ENCODE results near the gene TYRO3.
A peak's percentile ranks its signal among the peaks of the same experiment; 100 is the strongest.

TYRO3 gene

GRCh38 chr15:41556677-41557076 lies 2.3 kb upstream of the TYRO3 start:
- H3K9ac ChIP-seq (ENCODE audit: low read depth, low read length), result no peak overlapping the region
- H3K4me1 ChIP-seq (ENCODE audit: control insufficient read depth, insufficient read depth, low read length), result peaks cover 19% of the 10 kb centered on the region
- H3K27me3 ChIP-seq (ENCODE audit: control insufficient read depth, insufficient read depth, low read length), result no peaks in the 10 kb centered on the region
- no peak overlapping the region for H3K4me2 ChIP-seq (ENCODE audit: low read length)
- H3K36me3 ChIP-seq (ENCODE audit: insufficient read depth, low read length), result no peaks in the 10 kb centered on the region
- no peak overlapping the region for H3K4me3 ChIP-seq (ENCODE audit: low read length)
- no peaks in the 10 kb centered on the region for H3K9me3 ChIP-seq (replicated peaks; ENCODE audit: low read length)

- no peaks in the 10 kb centered on the region for H3K36me3 ChIP-seq (ENCODE audit: insufficient read depth, low read length)
- H3K27me3 ChIP-seq (ENCODE audit: control insufficient read depth, insufficient read depth, low read length), result no peaks in the 10 kb centered on the region
- H3K4me2 ChIP-seq (ENCODE audit: low read length), result peak overlapping the region; percentile 95
- peak overlapping the region; percentile 73 for H3K4me3 ChIP-seq (ENCODE audit: low read length)
- H3K4me1 ChIP-seq (ENCODE audit: control insufficient read depth, insufficient read depth, low read length), result peaks cover 30% of the 10 kb centered on the region
- peak overlapping the region; percentile 63 for H3K9ac ChIP-seq (ENCODE audit: low read depth, low read length)
- no peaks in the 10 kb centered on the region for H3K9me3 ChIP-seq (replicated peaks; ENCODE audit: low read length)
Measured at GRCh38 chr15:41557673-41558399, 1.2 kb upstream of the TYRO3 start.

DNA sequence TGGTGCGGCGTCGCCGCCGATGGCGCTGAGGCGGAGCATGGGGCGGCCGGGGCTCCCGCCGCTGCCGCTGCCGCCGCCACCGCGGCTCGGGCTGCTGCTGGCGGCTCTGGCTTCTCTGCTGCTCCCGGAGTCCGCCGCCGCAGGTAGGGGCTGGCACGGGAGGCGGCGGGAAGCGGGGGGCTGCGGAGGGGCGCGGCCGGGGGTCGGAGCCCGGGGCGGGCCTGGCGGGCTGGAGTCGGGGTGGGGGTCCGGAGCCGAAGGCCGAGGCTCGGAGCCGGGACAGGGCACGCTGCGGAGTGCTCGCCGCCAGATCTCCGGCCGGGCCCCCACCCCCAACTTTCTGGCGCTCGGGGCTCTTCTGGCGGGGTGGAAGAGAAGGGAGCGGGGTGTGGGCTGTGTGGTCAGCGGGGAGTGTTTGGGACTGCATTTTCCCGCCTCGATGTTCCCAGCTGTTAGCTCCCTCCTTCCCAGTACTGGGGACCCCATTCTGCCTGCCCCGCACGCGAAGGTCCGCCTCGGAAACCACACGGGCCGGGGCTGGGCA lies 299 bp downstream of the TYRO3 start:
- Histone ChIP-seq H3K9ac (ENCODE audit: low read depth, low read length) (peak overlapping the region; percentile 63), H3K9me3 (replicated peaks; ENCODE audit: low read length) (no peaks in the 10 kb centered on the region), H3K4me2 (ENCODE audit: low read length) (peak overlapping the region; percentile 95), H3K4me3 (ENCODE audit: low read length) (peak overlapping the region; percentile 73), H3K36me3 (ENCODE audit: insufficient read depth, low read length) (no peaks in the 10 kb centered on the region), H3K27me3 (ENCODE audit: control insufficient read depth, insufficient read depth, low read length) (no peaks in the 10 kb centered on the region), H3K4me1 (ENCODE audit: control insufficient read depth, insufficient read depth, low read length) (peaks cover 33% of the 10 kb centered on the region)

DNA sequence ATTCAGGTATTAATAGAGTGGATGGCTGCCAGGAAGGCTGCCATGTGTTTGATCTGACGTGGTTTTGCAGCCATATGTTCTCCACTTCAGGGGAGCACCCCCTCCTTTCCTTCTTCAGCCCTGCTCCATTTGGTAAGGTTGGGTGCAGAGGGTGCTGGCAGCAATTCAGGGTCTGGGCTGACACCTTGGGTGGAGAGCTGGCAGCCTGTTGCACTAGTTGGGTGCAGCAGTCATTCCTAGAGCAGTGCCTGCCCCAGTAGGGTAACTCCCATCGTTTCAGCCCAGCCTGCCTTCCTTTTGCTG lies 1.5 kb downstream of the TYRO3 start:
- H3K27me3 ChIP-seq (ENCODE audit: control insufficient read depth, insufficient read depth, low read length), result no peaks in the 10 kb centered on the region
- H3K4me2 ChIP-seq (ENCODE audit: low read length), result no peak overlapping the region
- no peaks in the 10 kb centered on the region for H3K36me3 ChIP-seq (ENCODE audit: insufficient read depth, low read length)
- no peaks in the 10 kb centered on the region for H3K9me3 ChIP-seq (replicated peaks; ENCODE audit: low read length)
- peaks cover 33% of the 10 kb centered on the region for H3K4me1 ChIP-seq (ENCODE audit: control insufficient read depth, insufficient read depth, low read length)
- no peak overlapping the region for H3K4me3 ChIP-seq (ENCODE audit: low read length)
- H3K9ac ChIP-seq (ENCODE audit: low read depth, low read length), result no peak overlapping the region

DNA sequence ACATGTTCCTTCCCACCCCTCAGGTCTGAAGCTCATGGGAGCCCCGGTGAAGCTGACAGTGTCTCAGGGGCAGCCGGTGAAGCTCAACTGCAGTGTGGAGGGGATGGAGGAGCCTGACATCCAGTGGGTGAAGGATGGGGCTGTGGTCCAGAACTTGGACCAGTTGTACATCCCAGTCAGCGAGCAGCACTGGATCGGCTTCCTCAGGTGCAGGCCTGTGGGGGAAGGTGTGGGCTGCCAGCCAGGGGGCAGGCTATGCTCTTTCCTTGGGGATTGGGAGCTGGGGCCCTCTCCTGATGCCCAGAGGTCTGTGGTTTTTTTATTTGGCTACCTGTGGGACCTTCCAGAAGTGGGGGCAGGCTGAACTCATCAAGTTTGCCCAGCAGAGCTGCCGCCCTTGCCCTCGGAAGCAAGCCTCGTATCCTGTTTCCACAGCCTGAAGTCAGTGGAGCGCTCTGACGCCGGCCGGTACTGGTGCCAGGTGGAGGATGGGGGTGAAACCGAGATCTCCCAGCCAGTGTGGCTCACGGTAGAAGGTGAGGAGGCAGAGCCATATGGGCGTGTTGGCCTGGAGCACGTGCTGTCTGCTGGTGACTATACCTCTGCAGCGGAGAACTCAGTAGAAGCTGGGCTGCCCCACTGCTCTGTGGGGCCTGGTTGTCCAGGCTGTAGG lies 2.2 kb downstream of the TYRO3 start:
- H3K36me3 ChIP-seq (ENCODE audit: insufficient read depth, low read length), result no peaks in the 10 kb centered on the region
- H3K9me3 ChIP-seq (replicated peaks; ENCODE audit: low read length), result no peaks in the 10 kb centered on the region
- no peak overlapping the region for H3K9ac ChIP-seq (ENCODE audit: low read depth, low read length)
- H3K4me1 ChIP-seq (ENCODE audit: control insufficient read depth, insufficient read depth, low read length), result peaks cover 33% of the 10 kb centered on the region
- H3K4me3 ChIP-seq (ENCODE audit: low read length), result no peak overlapping the region
- H3K27me3 ChIP-seq (ENCODE audit: control insufficient read depth, insufficient read depth, low read length), result no peaks in the 10 kb centered on the region
- no peak overlapping the region for H3K4me2 ChIP-seq (ENCODE audit: low read length)

GRCh38 chr15:41561777-41562145 lies 2.7 kb downstream of the TYRO3 start:
- Histone ChIP-seq H3K9me3 (replicated peaks; ENCODE audit: low read length) (no peaks in the 10 kb centered on the region), H3K4me2 (ENCODE audit: low read length) (no peak overlapping the region), H3K9ac (ENCODE audit: low read depth, low read length) (no peak overlapping the region), H3K4me3 (ENCODE audit: low read length) (no peak overlapping the region), H3K36me3 (ENCODE audit: insufficient read depth, low read length) (no peaks in the 10 kb centered on the region), H3K27me3 (ENCODE audit: control insufficient read depth, insufficient read depth, low read length) (no peaks in the 10 kb centered on the region), H3K4me1 (ENCODE audit: control insufficient read depth, insufficient read depth, low read length) (peaks cover 33% of the 10 kb centered on the region)

- H3K36me3 ChIP-seq (ENCODE audit: insufficient read depth, low read length), result no peaks in the 10 kb centered on the region
- H3K4me2 ChIP-seq (ENCODE audit: low read length), result no peak overlapping the region
- no peaks in the 10 kb centered on the region for H3K9me3 ChIP-seq (replicated peaks; ENCODE audit: low read length)
- H3K4me3 ChIP-seq (ENCODE audit: low read length), result no peak overlapping the region
- peaks cover 33% of the 10 kb centered on the region for H3K4me1 ChIP-seq (ENCODE audit: control insufficient read depth, insufficient read depth, low read length)
- H3K27me3 ChIP-seq (ENCODE audit: control insufficient read depth, insufficient read depth, low read length), result no peaks in the 10 kb centered on the region
- H3K9ac ChIP-seq (ENCODE audit: low read depth, low read length), result no peak overlapping the region
Measured at GRCh38 chr15:41562244-41562643, 3.2 kb downstream of the TYRO3 start.

GRCh38 chr15:41562784-41563198 lies 3.8 kb downstream of the TYRO3 start:
- no peaks in the 10 kb centered on the region for H3K36me3 ChIP-seq (ENCODE audit: insufficient read depth, low read length)
- no peaks in the 10 kb centered on the region for H3K27me3 ChIP-seq (ENCODE audit: control insufficient read depth, insufficient read depth, low read length)
- no peaks in the 10 kb centered on the region for H3K9me3 ChIP-seq (replicated peaks; ENCODE audit: low read length)
- H3K4me1 ChIP-seq (ENCODE audit: control insufficient read depth, insufficient read depth, low read length), result peaks cover 31% of the 10 kb centered on the region
- no peak overlapping the region for H3K9ac ChIP-seq (ENCODE audit: low read depth, low read length)
- H3K4me2 ChIP-seq (ENCODE audit: low read length), result no peak overlapping the region
- no peak overlapping the region for H3K4me3 ChIP-seq (ENCODE audit: low read length)

GRCh38 chr15:41564286-41564959 lies 5.4 kb downstream of the TYRO3 start:
- Histone ChIP-seq H3K4me2 (ENCODE audit: low read length) (no peak overlapping the region), H3K36me3 (ENCODE audit: insufficient read depth, low read length) (no peaks in the 10 kb centered on the region), H3K4me3 (ENCODE audit: low read length) (no peak overlapping the region), H3K9ac (ENCODE audit: low read depth, low read length) (no peak overlapping the region), H3K9me3 (replicated peaks; ENCODE audit: low read length) (no peaks in the 10 kb centered on the region), H3K27me3 (ENCODE audit: control insufficient read depth, insufficient read depth, low read length) (no peaks in the 10 kb centered on the region), H3K4me1 (ENCODE audit: control insufficient read depth, insufficient read depth, low read length) (peaks cover 24% of the 10 kb centered on the region)

DNA sequence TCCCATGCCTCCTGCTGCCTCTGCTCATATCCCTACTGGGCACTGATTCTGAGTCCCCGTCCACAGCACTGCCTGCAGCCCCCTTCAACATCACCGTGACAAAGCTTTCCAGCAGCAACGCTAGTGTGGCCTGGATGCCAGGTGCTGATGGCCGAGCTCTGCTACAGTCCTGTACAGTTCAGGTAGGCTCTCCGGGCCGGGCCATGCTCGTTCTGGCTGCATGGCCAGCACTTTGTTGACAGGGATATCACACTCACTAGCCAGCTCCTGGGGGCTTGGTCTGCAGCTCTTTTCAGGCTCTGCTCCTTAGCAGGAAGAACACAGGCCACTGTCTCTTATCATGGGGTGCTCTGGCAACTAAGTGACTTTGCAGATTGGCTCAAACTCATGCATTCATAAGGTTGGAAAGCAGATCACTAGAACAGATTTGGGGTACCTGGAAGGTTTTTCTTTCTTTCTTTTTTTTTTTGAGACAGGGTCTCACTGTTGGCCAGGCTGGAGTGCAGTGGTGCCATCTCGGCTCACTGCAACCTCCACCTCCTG lies 6.0 kb downstream of the TYRO3 start:
- no peak overlapping the region for H3K4me2 ChIP-seq (ENCODE audit: low read length)
- no peaks in the 10 kb centered on the region for H3K36me3 ChIP-seq (ENCODE audit: insufficient read depth, low read length)
- no peaks in the 10 kb centered on the region for H3K9me3 ChIP-seq (replicated peaks; ENCODE audit: low read length)
- H3K4me3 ChIP-seq (ENCODE audit: low read length), result no peak overlapping the region
- H3K4me1 ChIP-seq (ENCODE audit: control insufficient read depth, insufficient read depth, low read length), result peaks cover 18% of the 10 kb centered on the region
- H3K9ac ChIP-seq (ENCODE audit: low read depth, low read length), result no peak overlapping the region
- H3K27me3 ChIP-seq (ENCODE audit: control insufficient read depth, insufficient read depth, low read length), result no peaks in the 10 kb centered on the region

DNA sequence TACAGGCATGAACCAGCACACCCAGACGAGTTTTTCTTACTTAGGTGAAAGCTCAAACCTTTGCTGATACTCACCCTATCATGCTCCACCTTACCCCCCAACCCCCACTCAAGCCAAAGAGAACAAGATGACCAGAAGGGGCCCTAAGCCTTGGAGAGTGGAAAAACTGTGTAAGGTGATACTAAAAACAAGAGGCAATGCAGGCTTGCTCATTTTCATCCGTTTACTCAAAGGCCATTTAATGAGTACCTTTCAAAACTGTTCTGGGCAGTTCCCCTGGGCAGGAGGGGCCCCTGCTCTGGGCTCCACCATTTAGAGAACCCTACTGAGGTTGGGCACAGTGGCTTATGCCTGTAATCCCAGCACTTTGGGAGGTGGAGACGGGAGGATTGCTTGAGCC lies 6.7 kb downstream of the TYRO3 start:
- H3K9me3 ChIP-seq (replicated peaks; ENCODE audit: low read length), result no peaks in the 10 kb centered on the region
- H3K36me3 ChIP-seq (ENCODE audit: insufficient read depth, low read length), result no peaks in the 10 kb centered on the region
- no peak overlapping the region for H3K4me2 ChIP-seq (ENCODE audit: low read length)
- no peak overlapping the region for H3K9ac ChIP-seq (ENCODE audit: low read depth, low read length)
- peaks cover 16% of the 10 kb centered on the region for H3K4me1 ChIP-seq (ENCODE audit: control insufficient read depth, insufficient read depth, low read length)
- no peak overlapping the region for H3K4me3 ChIP-seq (ENCODE audit: low read length)
- H3K27me3 ChIP-seq (ENCODE audit: control insufficient read depth, insufficient read depth, low read length), result no peaks in the 10 kb centered on the region
